ENCODE results near the gene KLF13. TPM values are rescaled to one million over a fixed set of nuclear protein-coding genes. Genes with fewer than 3 reads are reported as not detected.

Gene KLF13
- total and polyA plus RNA-seq, 2 experiments from 2014 or later, result 15.1 to 35.7 TPM

- Histone ChIP-seq H3K4me1 (ENCODE audit: low read depth) (peaks cover 14% of the 10 kb centered on the region), H3K27me3 (no peaks in the 10 kb centered on the region), H3K27ac (no peak overlapping the region), H3K9me3 (ENCODE audit: low read depth) (no peaks in the 10 kb centered on the region), H3K4me3 (no peak overlapping the region), H3K36me3 (no peaks in the 10 kb centered on the region)
- DNase-seq (ENCODE audit: low read depth in 1 of 2, low spot score in 1 of 2), result no peak
- TF ChIP-seq CTCF (IDR thresholded peaks at IDR 0.05; ENCODE audit: low read depth, low read length), result no peak
Observed at GRCh38 chr15:31341071-31341470, 14.4 kb downstream of the KLF13 start.

GRCh38 chr15:31341496-31342195 is 15.0 kb downstream of the KLF13 start:
- H3K4me1 ChIP-seq (ENCODE audit: low read depth), result peaks cover 14% of the 10 kb centered on the region
- no peak for DNase-seq (ENCODE audit: low read depth in 1 of 2, low spot score in 1 of 2)
- no peak overlapping the region for H3K27ac ChIP-seq
- TF ChIP-seq CTCF (IDR thresholded peaks at IDR 0.05; ENCODE audit: low read depth, low read length), result no peak
- no peaks in the 10 kb centered on the region for H3K36me3 ChIP-seq
- no peak overlapping the region for H3K4me3 ChIP-seq
- H3K9me3 ChIP-seq (ENCODE audit: low read depth), result no peaks in the 10 kb centered on the region
- H3K27me3 ChIP-seq, result no peaks in the 10 kb centered on the region

DNA sequence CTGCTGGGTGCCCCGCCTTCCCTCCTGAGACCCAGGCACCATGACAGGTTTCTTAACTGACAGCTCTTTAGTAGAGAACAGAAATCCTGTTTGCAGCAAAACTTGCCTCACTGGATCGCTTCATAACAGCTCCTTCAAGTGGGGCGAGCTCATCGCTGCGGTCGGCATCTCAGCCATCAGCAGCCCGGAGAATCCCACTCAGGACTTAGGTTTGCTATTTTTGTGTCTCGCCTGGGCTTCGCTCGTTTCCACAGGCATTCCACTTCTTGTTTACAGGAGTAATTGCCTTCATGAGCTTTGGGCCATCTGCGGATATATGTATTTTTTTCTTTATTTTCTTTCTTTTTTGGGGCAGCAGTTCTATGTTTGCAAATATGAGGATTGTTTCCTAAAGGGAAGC is 15.7 kb downstream of the KLF13 start:
- no peaks in the 10 kb centered on the region for H3K27me3 ChIP-seq
- no peak for DNase-seq (ENCODE audit: low read depth in 1 of 2, low spot score in 1 of 2)
- peaks cover 14% of the 10 kb centered on the region for H3K4me1 ChIP-seq (ENCODE audit: low read depth)
- H3K27ac ChIP-seq, result no peak overlapping the region
- TF ChIP-seq CTCF (IDR thresholded peaks at IDR 0.05; ENCODE audit: low read depth, low read length), result no peak
- no peak overlapping the region for H3K4me3 ChIP-seq
- no peaks in the 10 kb centered on the region for H3K36me3 ChIP-seq
- H3K9me3 ChIP-seq (ENCODE audit: low read depth), result no peaks in the 10 kb centered on the region

DNA sequence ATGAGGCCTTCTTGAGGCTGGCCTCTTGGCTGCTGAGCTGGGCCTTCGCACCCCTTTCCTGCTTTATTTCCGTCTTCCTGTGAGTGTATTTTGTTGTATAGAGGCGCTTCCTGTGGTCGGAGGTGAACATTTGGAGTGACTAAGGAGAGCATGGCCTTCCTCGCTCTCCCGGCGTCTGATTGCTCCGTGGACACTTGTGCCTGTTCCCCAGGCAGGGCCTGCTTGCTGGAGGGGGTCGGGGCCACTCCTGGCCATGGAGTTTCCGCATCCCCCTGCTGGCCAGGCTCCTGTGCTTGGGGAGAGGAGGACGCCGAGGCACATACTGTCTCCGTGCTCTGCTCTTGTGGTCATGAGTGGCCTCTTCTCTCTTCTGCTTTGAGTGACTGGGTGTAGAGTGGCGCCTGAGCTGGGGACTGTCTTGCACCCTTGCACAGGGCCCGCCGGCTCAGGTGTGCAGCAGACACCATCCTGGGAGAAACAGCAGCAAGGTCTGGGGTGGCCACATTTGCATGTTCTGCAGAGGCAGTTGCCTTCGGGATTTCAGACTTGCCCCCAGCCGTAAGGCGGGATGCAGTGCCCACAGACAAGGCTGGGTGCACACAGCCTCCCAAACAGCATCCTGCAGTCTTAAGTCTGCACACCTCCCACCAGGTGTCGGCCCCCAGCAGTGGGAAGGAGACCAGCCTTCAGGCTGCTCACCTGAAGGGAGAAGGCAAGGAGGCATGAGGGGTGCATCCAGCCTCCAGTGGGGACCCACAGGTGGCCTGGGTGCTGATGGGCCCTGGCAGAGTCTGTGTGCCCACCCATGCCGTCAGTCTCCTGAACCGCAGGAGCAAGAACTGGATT is 16.4 kb downstream of the KLF13 start:
- Histone ChIP-seq H3K4me1 (ENCODE audit: low read depth) (peaks cover 14% of the 10 kb centered on the region), H3K27me3 (no peaks in the 10 kb centered on the region), H3K9me3 (ENCODE audit: low read depth) (no peaks in the 10 kb centered on the region), H3K36me3 (no peaks in the 10 kb centered on the region), H3K27ac (no peak overlapping the region), H3K4me3 (no peak overlapping the region)
- no peak for TF ChIP-seq CTCF (IDR thresholded peaks at IDR 0.05; ENCODE audit: low read depth, low read length)
- DNase-seq (ENCODE audit: low read depth in 1 of 2, low spot score in 1 of 2), result no peak

DNA sequence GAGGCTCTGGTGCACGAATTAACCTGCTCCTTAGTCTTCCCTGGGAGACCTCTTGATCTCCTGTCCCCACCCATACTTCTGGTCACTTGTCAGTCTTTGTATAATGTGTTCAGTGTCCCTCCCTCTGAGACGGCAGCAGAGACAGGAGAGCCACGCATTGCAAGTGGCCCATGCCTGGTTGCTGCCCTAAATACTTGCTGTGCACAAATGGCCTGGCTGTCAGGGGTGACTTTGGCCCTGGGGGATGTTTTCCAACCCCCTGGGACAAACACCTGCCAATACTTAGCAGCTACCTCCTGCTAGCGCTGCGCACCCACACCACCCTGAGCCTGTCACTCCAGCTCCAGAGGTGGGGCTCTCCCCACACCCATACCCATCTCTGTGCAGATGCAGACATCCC is 17.2 kb downstream of the KLF13 start:
- Histone ChIP-seq H3K27ac (no peak overlapping the region), H3K9me3 (ENCODE audit: low read depth) (no peaks in the 10 kb centered on the region), H3K27me3 (no peaks in the 10 kb centered on the region), H3K4me1 (ENCODE audit: low read depth) (peaks cover 14% of the 10 kb centered on the region), H3K4me3 (no peak overlapping the region), H3K36me3 (no peaks in the 10 kb centered on the region)
- no peak for DNase-seq (ENCODE audit: low read depth in 1 of 2, low spot score in 1 of 2)
- TF ChIP-seq CTCF (IDR thresholded peaks at IDR 0.05; ENCODE audit: low read depth, low read length), result no peak

All from cardiac muscle cell (in vitro differentiated cells and primary cell).